PFSK-1 (cell line): ENCODE results near the gene ZRANB1.

Experiments
- FOXP2 ChIP-seq: optimal IDR thresholded peaks from 2 replicates; pipeline ENCODE3; 2011; ENCODE audit warnings: borderline replicate concordance, control low read depth, inconsistent platforms; ENCODE audit not compliant: insufficient read depth; ENCODE audit errors: extremely low read length, extremely low read depth
- POLR2AphosphoS5 ChIP-seq: IDR thresholded peaks from 2 replicates; pipeline ENCODE4 v1.6.1; 2012; ENCODE audit warnings: low read depth, mild to moderate bottlenecking, control low read depth, low read length, moderate library complexity
- REST ChIP-seq, 2 experiments: IDR thresholded peaks; 2 replicates each; pipeline versions ENCODE4 v1.6.1 to v1.8.0; 2011 to 2012; ENCODE audit warnings: low read depth in 2 of 2, low read length in 2 of 2, control low read depth in 1 of 2, inconsistent platforms in 1 of 2, mild to moderate bottlenecking in 1 of 2, moderate library complexity in 1 of 2; ENCODE audit not compliant: insufficient read depth in 1 of 2
- SIN3A ChIP-seq: IDR thresholded peaks from 2 replicates; pipeline ENCODE4 v1.6.1; 2012; ENCODE audit warnings: mild to moderate bottlenecking, low read length, moderate library complexity, borderline replicate concordance; ENCODE audit not compliant: insufficient read depth
- TAF1 ChIP-seq: IDR thresholded peaks from 2 replicates; pipeline ENCODE4 v1.6.1; 2012; ENCODE audit warnings: low read length, control low read depth, borderline replicate concordance; ENCODE audit not compliant: insufficient read depth

The ZRANB1 gene

GRCh38 chr10:124898471-124898870, 43.5 kb upstream of the ZRANB1 start:
- no peak for TF ChIP-seq POLR2AphosphoS5
- TF ChIP-seq TAF1, result no peak
- no peak for TF ChIP-seq SIN3A
- TF ChIP-seq REST (IDR thresholded peaks at IDR 0.05; ENCODE audit: insufficient read depth in 1 of 2, low read depth in 2 of 2, low read length in 2 of 2), result no peak
- TF ChIP-seq FOXP2, result no peak

GRCh38 chr10:124899151-124899550, 42.8 kb upstream of the ZRANB1 start:
- TF ChIP-seq TAF1 (no peak), FOXP2 (no peak), REST (IDR thresholded peaks at IDR 0.05; ENCODE audit: insufficient read depth in 1 of 2, low read depth in 2 of 2, low read length in 2 of 2) (no peak), SIN3A (no peak), POLR2AphosphoS5 (no peak)

GRCh38 chr10:124902462-124902861, 39.5 kb upstream of the ZRANB1 start:
- TF ChIP-seq FOXP2, result no peak
- TF ChIP-seq POLR2AphosphoS5, result no peak
- TF ChIP-seq TAF1, result no peak
- TF ChIP-seq REST (IDR thresholded peaks at IDR 0.05; ENCODE audit: insufficient read depth in 1 of 2, low read depth in 2 of 2, low read length in 2 of 2), result no peak
- no peak for TF ChIP-seq SIN3A

- TF ChIP-seq TAF1 (no peak), FOXP2 (no peak), SIN3A (no peak), REST (IDR thresholded peaks at IDR 0.05; ENCODE audit: insufficient read depth in 1 of 2, low read depth in 2 of 2, low read length in 2 of 2) (no peak), POLR2AphosphoS5 (no peak)
These were observed 38.8 kb upstream of the ZRANB1 start for GRCh38 chr10:124903111-124903510.

GRCh38 chr10:124904796-124905195, 37.1 kb upstream of the ZRANB1 start:
- TF ChIP-seq REST (IDR thresholded peaks at IDR 0.05; ENCODE audit: insufficient read depth in 1 of 2, low read depth in 2 of 2, low read length in 2 of 2) (no peak), FOXP2 (no peak), POLR2AphosphoS5 (no peak), SIN3A (no peak), TAF1 (no peak)
